ENCODE results near the gene CLCN3. TPM values are rescaled to one million over a fixed set of nuclear protein-coding genes. Genes with fewer than 3 reads are reported as not detected.

CLCN3 gene
- total and polyA plus RNA-seq, 2 experiments from 2014 or later: 10.9 to 22.9 TPM

GRCh38 chr4:169644802-169645201 lies 24.4 kb downstream of the CLCN3 start (continued):
- no peak for TF ChIP-seq ZNF462 (CRISPR knock-in tag; IDR thresholded peaks at IDR 0.05)
- no peak for TF ChIP-seq POLR2AphosphoS5 (IDR thresholded peaks at IDR 0.05; ENCODE audit: low read depth)
- no peak for TF ChIP-seq CREB1 (CRISPR knock-in tag; IDR thresholded peaks at IDR 0.05; ENCODE audit: low read depth)
- no peak for TF ChIP-seq NANOG (IDR thresholded peaks at IDR 0.05; ENCODE audit: borderline replicate concordance)
- no peak for TF ChIP-seq REST (IDR thresholded peaks at IDR 0.05; ENCODE audit: unreplicated experiment)
- TF ChIP-seq STAT1 (IDR thresholded peaks at IDR 0.05; ENCODE audit: unreplicated experiment): no peak
- TF ChIP-seq CTCF (conservative IDR thresholded peaks at IDR 0.05; ENCODE audit: low read depth in 2 of 2): no peak

All from GM23338 (cell line).